Glutamatergic neuron (in vitro differentiated cells): Measurements from ENCODE around the gene PRKAG2. TPM values are rescaled to one million over a fixed set of nuclear protein-coding genes. Genes with fewer than 3 reads are reported as not detected.
A peak's percentile ranks its signal among the peaks of the same experiment; 100 is the strongest.
"Not testable (repeated sequence)": the region's sequence is repeated elsewhere in the genome, so short reads cannot be mapped to it uniquely, and the experiment has no call there.

Source experiments
- DNase-seq: peaks from one replicate; pipeline ENCODE4 v3.0.0; 2022
- H3K27ac Mint-ChIP-seq: one replicate; pipeline ENCODE4 v1.8.0; 2020; ENCODE audit warnings: mild to moderate bottlenecking, mixed read lengths, inconsistent platforms; ENCODE audit not compliant: unreplicated experiment
- H3K27me3 Mint-ChIP-seq: one replicate; pipeline ENCODE4 v1.8.0; 2020; ENCODE audit warnings: mild to moderate bottlenecking, moderate library complexity, mixed read lengths, inconsistent platforms; ENCODE audit not compliant: unreplicated experiment
- H3K36me3 Mint-ChIP-seq: one replicate; pipeline ENCODE4 v1.8.0; 2020; ENCODE audit warnings: mild to moderate bottlenecking, mixed read lengths, inconsistent platforms; ENCODE audit not compliant: unreplicated experiment
- H3K4me1 Mint-ChIP-seq: one replicate; pipeline ENCODE4 v1.8.0; 2020; ENCODE audit warnings: mild to moderate bottlenecking, low read depth, mixed read lengths, inconsistent platforms; ENCODE audit not compliant: unreplicated experiment
- H3K4me3 Mint-ChIP-seq: one replicate; pipeline ENCODE4 v1.8.0; 2020; ENCODE audit warnings: mild to moderate bottlenecking, mixed read lengths, inconsistent platforms; ENCODE audit not compliant: unreplicated experiment
- H3K9me3 Mint-ChIP-seq: one replicate; pipeline ENCODE4 v1.8.0; 2020; ENCODE audit warnings: mild to moderate bottlenecking, moderate library complexity, mixed read lengths, inconsistent platforms; ENCODE audit not compliant: unreplicated experiment
- CTCF ChIP-seq: fragments of 200-600 bp; sonication (generic); IDR thresholded peaks from one replicate; pipeline ENCODE4 v1.5.0; 2021; ENCODE audit not compliant: partially characterized antibody, unreplicated experiment
- total RNA-seq: library from RNA; stranded (reverse); fragmentation: NEBNext Ultra II Directional; extraction: Animal tissue kit (Norgen Biotek cat#: 25700); gene quantifications from one replicate; pipeline ENCODE4 v1.2.1, GENCODE V29; 2021; ENCODE audit not compliant: unreplicated experiment

The PRKAG2 gene
- total RNA-seq, 1 donor from 2014 or later = 24.7 TPM

GRCh38 chr7:151520419-151521261 is 356.3 kb downstream of the PRKAG2 start:
- peak overlapping the region; percentile 92 for H3K27ac Mint-ChIP-seq
- H3K9me3 Mint-ChIP-seq = peaks cover 20% of the 10 kb centered on the region
- H3K27me3 Mint-ChIP-seq = peaks cover 10% of the 10 kb centered on the region
- peaks cover 17% of the 10 kb centered on the region for H3K4me1 Mint-ChIP-seq
- TF ChIP-seq CTCF = no peak
- DNase-seq = peak; percentile 48
- no peaks in the 10 kb centered on the region for H3K36me3 Mint-ChIP-seq
- peak overlapping the region; percentile 93 for H3K4me3 Mint-ChIP-seq

DNA sequence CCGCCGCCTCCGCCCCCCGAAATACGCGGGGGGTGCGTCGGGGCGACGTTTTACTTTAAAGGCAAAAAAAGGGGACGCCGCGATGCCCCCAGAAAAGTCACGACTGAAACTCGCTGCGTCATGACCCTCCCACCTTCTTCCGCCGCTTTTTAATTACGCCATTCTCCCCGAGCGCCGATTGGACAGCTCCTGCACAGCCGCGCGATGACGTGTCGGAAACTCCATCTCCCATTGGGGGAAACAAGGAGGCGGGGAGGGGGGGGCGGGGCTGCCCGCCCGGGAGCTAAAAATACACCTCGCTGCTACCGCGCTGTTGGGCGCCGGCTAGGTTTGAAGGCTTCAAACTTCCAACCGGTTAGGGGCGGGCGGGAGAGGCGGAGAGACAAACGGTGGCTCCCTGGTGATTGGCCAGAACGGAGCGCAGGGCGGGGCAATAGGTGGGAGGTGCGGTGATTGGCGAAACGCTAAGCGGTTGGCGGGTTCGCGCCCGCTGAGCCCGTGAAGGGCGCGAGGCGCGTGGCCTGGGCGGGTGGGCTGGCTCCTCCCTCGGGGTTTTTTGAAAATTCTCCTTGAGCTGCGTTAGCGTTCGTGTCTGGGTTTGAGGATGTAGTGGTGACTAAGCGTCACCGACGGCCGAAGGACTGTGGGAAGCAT is 357.0 kb downstream of the PRKAG2 start, which contains the start of gene RHEB:
Gene RHEB, minus strand, starts transcription at position 131 of the 654 bp plus-strand sequence. CDS start 384 bp downstream, outside the sequence.
- peak within 1 kb of the TSS; percentile 100 for H3K4me3 Mint-ChIP-seq
- peaks cover 20% of the 10 kb centered on the region for H3K9me3 Mint-ChIP-seq
- peaks cover 17% of the 10 kb centered on the region for H3K4me1 Mint-ChIP-seq
- H3K36me3 Mint-ChIP-seq = no peaks in the 10 kb centered on the region
- peak; percentile 97 for DNase-seq
- H3K27me3 Mint-ChIP-seq = peaks cover 10% of the 10 kb centered on the region
- peak within 1 kb of the TSS; percentile 94 for H3K27ac Mint-ChIP-seq
- no peak for TF ChIP-seq CTCF

- Mint-ChIP-seq H3K27me3 (peaks cover 10% of the 10 kb centered on the region), H3K9me3 (peaks cover 20% of the 10 kb centered on the region), H3K27ac (peak overlapping the region; percentile 93), H3K4me3 (peak overlapping the region; percentile 100), H3K4me1 (peaks cover 17% of the 10 kb centered on the region)
- not testable (repeated sequence) for H3K36me3 Mint-ChIP-seq
- peak; percentile 57 for DNase-seq
These were observed 357.8 kb downstream of the PRKAG2 start for GRCh38 chr7:151518947-151519764.

DNA sequence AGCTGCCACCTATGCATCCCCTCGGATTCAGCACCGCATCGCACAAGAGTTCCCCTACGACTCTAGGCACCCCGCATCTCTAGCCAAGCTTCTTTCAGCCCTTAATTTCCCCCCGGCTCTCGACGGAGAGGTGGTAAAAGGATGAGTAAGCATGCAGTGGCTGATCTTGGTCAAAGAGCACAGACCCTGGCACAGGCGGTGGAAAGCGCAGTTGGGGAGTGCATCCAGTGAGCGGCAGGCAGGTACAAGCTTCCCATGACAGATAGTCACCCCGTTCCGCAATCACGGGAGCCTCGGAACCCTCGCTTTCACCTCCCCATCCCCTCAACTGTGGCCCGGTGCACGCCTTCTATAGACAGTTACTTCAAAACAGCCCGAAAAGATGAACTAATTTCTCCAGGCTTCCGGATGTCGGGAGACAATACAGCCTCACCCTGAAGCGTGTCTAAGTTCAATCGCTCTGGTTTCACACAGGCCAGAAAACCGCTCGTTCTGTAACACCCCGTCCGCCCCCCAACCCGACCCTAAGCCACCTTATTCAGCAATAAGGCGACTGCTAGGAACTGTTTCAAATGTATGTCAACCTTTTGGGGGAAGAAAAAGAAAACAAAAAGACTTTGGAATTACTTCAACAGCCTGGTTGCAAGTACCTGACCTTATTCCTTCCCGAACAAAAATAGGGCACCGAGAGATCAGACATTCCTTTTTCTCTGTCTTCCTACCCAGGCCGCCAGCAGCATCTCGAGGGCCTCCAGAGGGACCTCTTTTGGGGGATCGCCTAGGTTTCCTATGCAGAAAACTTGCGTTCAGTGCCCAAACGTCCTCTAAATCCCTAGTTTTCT is 358.6 kb downstream of the PRKAG2 start:
- peak overlapping the region; percentile 93 for H3K27ac Mint-ChIP-seq
- H3K4me3 Mint-ChIP-seq = peak overlapping the region; percentile 100
- no peak for DNase-seq
- H3K4me1 Mint-ChIP-seq = peaks cover 17% of the 10 kb centered on the region
- no peak for TF ChIP-seq CTCF
- no peaks in the 10 kb centered on the region for H3K36me3 Mint-ChIP-seq
- peaks cover 20% of the 10 kb centered on the region for H3K9me3 Mint-ChIP-seq
- H3K27me3 Mint-ChIP-seq = peaks cover 10% of the 10 kb centered on the region
